Hematopoietic multipotent progenitor cell treated with erythropoietin and hydrocortisone succinate and interleukin-3 and kit ligand, for 8 days (in vitro differentiated cells): ENCODE results near the gene SLC4A5.
"Not testable (repeated sequence)": the region's sequence is repeated elsewhere in the genome, so short reads cannot be mapped to it uniquely, and the experiment has no call there.

ENCODE experiments used
- DNase-seq: peaks from one replicate; pipeline ENCODE4 v3.0.0-alpha.2; 2015

Gene SLC4A5

GRCh38 chr2:74261204-74261864 is 81.9 kb downstream of the SLC4A5 start:
- DNase-seq, result no peak

GRCh38 chr2:74260495-74260894 is 82.7 kb downstream of the SLC4A5 start:
- DNase-seq, result no peak

- no peak for DNase-seq
These were observed 83.5 kb downstream of the SLC4A5 start for GRCh38 chr2:74259733-74260132.

- DNase-seq, result no peak
These were observed 84.0 kb downstream of the SLC4A5 start for GRCh38 chr2:74259191-74259590.

DNA sequence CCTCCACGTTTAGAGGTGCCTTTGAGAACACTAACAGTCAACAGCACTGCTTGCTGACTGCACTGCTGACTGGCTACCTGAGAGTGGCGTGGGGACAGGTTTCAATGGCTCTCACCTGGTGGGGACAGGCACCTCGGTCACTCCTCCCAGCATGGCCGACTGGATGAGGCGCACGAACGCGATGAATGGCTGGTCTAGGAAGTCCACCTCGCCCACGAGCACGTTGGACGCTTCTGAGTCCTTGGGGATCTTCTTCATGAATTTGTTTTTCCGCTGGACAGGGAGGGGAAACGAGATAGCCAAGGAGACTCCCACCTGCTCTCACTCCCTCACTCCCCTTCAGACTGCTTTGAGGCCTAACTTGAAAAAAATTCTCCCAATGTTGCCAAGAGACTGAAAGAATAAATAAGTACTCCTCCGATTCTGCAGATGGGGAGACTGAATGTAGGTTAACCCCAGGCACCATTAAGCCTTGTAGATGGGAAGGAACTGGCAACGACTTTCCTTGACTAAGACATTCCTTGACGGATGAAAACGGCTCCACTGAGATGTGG is 87.5 kb downstream of the SLC4A5 start:
- no peak for DNase-seq

DNA sequence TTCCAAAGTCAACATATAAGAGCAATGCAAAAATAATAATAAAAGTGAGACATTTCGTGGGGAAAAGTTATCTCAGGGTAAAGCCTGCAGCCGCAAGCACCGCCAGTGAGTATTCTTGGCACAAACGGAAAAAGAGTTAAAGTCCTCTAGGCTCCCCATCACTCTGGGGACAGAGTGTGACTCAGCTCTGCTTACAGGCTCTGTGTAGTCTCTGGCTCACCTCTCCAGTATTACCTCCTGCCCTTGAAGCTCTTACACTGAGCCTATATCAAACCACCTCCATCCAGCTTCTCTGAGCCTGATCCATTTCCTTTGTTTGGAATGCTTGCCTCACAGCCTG is 89.3 kb downstream of the SLC4A5 start:
- no peak for DNase-seq

DNA sequence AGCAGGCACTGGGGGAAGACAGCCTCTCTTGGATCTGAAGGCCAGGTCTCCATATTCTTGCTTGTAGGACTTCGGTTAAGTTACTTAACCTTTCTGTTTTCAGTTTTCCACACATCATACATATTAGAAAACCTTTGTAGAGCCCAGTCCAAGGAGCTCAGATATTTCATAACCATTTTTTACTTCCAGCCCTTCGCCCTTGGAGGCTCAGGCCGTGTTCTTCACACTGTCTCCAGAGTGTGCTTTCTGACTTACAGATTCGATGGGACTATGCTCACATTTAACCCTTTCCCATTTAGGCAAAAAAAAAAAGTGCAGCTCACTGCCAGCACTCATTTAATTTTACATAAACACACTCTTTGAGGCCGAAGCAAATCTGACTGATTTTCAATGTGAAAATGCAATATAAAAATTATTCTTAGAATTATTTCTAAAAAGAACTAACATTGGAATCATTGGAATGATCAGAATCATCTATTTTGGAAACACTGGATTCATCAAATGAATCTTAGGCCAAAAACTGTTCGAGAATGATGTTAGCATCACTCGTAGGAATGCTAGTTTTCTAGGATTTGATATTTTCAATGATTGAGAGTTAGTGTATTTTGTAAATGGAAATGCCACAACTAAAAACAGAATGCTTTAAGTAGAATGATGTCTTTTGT is 89.8 kb downstream of the SLC4A5 start:
- no peak for DNase-seq

DNA sequence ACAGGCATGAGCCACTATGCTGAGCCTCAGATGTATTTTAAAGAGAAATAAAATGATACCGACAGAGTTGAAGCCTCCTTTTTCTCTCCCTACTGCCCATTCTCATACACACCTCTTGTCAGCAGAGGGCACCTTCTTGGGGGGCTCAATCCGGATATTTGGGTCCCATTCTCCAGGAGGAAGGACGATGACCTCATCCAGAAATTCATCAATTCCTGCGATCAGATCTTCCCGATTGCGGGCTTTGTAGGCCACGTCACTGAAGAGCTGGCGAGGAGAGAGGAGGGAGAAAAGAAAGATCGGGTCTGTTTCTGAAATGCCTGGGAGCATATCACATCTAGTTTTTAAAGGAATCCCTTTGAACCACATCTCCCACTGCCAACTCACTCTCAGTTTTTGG is 90.4 kb downstream of the SLC4A5 start:
- DNase-seq, result no peak

GRCh38 chr2:74252036-74252435 is 91.2 kb downstream of the SLC4A5 start:
- DNase-seq, result no peak

- DNase-seq, result peak; percentile 49
These were observed 93.0 kb downstream of the SLC4A5 start for GRCh38 chr2:74250189-74250631.

DNA sequence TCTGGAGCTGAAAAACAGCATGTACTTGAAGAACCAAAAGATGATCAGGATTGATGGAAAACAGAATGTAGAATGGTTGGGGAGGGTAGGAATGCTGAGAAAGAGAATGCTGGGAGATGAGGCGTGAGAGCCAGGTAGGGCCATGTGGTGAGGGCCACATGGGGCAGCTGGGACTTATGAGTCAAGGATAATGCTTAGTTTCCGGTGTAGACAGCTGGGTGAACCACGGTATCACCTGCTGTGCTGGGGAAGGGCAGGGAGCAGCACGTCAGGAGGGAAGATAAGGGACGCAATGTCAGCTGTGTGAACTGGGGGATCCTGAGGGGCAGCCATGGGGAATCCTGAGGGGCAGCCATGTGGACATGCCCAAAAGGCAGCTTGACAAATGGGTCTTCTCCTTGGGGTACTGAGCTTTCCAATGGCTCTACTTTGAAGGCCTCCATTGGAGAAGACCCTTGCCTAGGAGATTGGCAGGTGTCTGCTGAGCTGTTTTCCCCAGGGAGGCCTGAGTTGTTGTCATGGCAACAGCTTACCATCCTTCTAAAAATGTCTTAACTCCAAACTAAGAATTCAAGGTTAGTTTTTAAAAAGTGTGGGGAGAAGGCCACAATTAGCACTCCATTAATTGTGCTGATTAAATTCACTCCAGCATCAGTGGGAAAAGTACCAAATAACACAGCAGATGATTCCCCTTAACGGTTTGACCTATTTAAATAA is 93.7 kb downstream of the SLC4A5 start:
- no peak for DNase-seq

DNA sequence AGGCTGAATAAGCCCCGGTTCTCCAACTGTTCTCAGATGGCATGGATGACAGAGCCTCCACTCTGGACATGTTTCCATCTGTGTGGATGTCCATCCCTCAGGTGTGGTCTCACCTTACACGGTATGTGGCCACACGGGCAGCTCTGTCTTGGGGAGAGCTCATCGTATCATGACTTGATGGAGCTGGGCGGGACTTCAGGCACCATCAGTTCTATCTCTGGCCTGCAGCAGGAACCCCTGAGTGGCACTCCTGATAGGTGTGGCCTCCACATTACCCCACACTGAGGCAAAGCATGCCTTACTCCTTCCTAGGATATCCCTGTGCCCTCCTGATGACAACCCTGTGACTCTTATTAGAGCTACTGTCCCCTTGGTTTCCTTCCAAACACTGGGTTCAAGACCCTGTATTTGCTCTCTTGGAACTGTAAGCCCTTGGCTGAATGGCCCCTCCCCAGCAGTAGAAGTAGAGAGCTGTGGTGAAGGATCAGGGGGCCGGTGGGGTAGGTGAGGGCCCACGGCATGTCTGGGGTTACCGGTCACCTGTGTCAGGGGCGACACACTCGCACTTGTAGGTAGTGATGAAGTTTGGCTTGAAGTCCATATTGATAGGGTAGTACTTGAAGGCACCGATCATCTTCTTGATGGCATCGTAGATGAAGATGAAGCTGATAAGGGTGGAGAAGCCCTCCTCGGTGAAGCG is 96.6 kb downstream of the SLC4A5 start:
- DNase-seq, result peak; percentile 35

- DNase-seq, result no peak
These were observed 98.9 kb downstream of the SLC4A5 start for GRCh38 chr2:74244286-74244685.

GRCh38 chr2:74242354-74243071 is 100.7 kb downstream of the SLC4A5 start:
- peak; percentile 22 for DNase-seq

DNA sequence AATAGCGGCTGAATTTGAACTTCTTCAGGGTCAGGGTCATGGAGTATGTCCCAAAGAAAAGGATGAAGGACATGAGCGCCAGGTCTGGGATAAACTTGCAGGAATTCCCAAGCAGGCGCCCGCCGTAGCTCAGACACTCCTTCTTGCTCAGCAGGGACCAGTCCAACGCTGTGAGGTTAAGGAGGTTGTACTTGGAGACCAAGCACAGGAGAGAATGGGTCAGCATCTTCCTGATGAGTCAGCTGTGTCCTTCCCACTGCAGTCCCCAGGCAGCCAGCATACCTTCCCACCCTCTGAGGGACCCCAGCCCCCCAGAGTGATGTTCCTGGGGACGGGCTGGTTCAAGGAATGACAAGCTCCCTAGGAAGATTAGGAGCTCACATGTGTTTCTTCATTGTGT is 103.9 kb downstream of the SLC4A5 start:
- DNase-seq, result no peak

DNA sequence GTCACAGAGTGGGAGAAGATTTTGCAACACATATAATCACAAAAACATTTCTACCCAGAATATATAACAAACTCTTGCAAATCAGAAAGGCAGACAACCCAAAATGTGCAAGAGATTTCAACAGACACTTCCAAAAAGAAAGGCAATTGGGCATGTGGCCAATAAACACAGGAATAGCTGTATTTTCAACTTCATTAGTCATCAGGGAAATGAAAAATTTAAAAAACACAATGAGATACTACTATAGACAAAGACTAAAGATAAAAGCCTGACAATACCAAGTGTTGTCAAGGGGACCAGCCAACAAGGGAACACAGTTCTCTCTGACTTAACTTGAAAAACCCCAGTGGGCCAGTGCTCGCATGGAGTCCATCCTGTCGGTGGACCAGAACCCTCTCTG is 104.3 kb downstream of the SLC4A5 start:
- DNase-seq, result no peak

DNA sequence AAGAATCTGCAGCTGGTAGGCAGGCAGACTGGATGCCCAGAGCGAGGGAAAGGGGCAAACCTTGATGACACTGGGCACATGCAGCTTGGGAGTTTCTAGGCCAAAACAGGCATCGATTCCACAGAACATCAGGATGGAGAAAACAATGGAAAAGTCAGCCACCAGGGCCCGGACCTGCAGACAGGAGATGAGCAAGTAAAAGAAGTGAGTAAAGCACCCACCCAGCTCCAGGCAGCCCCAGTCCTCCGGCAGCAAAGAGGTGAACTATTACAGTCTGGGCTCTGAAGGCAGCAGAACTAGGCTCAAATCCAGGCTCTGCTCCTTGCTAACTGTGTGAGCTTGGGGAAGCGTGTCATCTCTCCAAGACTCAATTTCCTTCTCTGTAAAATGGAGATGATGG is 108.2 kb downstream of the SLC4A5 start:
- DNase-seq, result no peak

DNA sequence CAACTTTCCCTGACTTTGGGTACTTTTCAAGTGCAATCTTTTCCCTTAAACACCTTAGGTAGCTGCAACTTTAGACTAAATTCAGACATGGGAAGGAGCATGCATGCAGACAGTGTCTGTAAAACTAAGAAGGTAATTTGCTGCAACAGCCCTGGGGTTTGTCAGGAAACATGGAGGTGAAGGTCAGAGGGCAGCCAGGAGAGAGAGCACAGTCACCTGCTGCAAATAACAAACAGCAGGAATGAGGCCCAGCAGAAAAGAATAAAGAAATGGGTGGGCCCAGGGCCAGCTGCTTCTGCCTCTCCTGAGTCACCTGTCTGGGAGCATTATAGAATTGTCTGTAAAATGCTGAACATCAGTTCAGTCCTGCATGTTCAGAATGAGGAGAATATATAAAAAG is 109.6 kb downstream of the SLC4A5 start:
- DNase-seq, result no peak

GRCh38 chr2:74232426-74232825 is 110.8 kb downstream of the SLC4A5 start:
- DNase-seq, result no peak

GRCh38 chr2:74229865-74230264 is 113.4 kb downstream of the SLC4A5 start:
- DNase-seq, result not testable (repeated sequence)

GRCh38 chr2:74228772-74229171 is 114.4 kb downstream of the SLC4A5 start:
- no peak for DNase-seq

DNA sequence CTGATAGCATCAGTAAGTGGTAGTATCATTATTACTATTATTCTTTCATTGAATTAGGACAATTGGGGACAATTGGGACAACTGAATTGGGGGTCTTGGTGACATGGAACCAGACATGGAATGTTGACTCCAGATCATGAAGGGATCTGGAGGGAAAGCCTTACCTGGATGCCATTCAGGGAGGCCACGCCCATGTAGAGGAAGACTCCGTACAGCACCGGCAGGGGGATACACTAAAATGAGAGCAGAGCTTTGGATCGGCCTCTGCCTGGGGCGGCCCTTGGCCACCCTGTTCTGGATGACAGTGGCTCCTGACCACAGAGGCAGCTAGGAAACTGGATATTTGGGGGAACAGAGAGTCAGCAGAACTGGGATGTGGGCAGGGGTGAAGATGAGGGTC is 115.6 kb downstream of the SLC4A5 start:
- DNase-seq, result no peak
